ENCODE data around the gene PKHD1.
"Not testable (repeated sequence)": the region's sequence is repeated elsewhere in the genome, so short reads cannot be mapped to it uniquely, and the experiment has no call there.

Gene PKHD1

DNA sequence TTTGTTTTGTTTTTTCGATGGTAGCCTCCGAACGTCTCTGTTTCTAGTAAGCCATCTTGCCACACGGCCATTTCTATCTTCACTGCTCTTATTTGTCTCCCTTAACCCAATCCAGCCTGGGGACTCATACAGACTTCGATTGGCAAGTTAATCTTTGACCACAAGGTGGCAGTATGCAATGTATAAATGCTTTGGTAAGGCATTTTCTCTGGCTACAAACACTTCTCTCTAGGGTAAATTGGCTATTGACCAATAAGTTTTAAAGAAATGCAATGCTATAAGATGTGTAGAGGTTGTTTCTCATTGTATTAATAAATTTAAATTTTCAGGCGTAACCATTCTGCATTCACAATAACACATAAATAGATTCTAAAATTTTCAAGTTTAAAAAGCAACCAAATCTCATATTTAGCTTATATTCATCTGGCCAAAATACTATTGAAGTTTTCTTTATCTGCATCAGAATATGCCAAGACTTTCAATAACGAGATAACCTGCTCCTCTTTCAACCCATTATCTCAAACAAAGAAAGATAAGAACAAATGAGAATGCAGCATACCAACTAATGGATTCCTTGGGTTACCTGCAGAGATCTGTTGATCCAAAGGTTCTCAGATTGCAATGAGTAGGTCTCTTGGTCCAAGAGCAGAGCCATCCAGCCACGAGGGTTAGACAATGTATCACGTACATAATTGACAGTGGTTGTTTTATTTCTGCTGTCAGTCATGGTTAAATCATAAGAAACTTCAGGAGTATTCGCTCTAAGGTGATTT, 231.9 kb downstream of the PKHD1 start:
- peak; percentile 51 for DNase-seq (ENCODE audit: low spot score)

GRCh38 chr6:51854876-51855275, 232.5 kb downstream of the PKHD1 start:
- peak; percentile 49 for DNase-seq (ENCODE audit: low spot score)

DNA sequence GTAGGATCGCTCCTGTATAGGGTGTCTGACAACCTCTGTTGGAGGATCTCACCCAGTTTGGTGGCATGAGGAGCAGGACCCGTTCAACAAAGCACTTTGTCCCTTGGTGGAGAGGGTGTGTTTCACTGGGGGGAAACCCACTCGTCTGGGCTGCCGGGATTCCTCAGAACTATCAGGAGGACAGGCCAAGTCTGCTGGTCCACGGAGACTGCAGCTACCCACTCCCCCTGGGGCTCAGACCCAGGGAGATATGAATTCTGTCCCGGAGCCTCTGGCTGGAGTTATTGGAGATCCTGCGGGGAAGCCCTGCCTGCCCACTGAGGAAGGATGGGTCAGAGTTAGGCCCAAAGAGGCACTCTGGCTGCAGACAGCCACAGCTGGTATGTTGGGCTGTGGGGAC, 233.1 kb downstream of the PKHD1 start:
- DNase-seq (ENCODE audit: low spot score): no peak

DNA sequence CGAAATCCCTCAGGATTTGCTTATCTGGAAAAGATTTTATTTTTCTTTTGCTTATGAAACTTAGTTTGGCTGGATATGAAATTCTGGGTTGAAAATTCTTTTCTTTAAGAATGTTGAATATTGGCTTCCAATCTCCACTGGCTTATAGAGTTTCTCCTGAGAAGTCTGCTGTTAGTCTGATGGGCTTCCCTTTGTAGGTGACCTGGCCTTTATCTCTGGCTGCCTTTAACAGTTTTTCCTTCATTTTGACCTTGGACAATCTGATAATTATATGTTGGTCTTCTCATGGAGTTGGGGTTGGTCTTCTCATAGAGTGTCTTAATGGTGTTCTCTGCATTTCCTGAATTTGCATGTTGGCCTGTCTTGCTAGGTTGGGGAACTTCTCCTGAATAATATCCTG, 234.3 kb downstream of the PKHD1 start:
- DNase-seq (ENCODE audit: low spot score): not testable (repeated sequence)

DNA sequence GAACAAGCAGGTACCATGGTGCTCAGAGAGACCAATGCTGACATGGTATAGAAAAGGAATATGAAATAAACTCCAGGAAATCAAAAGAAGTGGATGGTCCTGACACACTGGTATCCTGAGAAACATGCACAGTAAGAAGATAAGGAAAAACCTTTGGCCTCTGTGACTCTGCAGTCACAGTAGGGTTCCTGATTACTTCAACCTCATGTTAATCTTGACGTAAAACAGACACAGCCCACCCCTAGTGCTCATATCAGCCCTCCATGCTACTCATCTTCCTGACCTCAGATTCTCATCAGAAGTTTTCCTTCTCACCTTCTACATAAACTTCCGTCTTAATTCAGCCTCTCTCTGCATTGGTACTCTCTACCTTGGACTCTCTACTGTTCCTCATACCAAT, 240.9 kb downstream of the PKHD1 start:
- DNase-seq (ENCODE audit: low spot score): no peak

DNA sequence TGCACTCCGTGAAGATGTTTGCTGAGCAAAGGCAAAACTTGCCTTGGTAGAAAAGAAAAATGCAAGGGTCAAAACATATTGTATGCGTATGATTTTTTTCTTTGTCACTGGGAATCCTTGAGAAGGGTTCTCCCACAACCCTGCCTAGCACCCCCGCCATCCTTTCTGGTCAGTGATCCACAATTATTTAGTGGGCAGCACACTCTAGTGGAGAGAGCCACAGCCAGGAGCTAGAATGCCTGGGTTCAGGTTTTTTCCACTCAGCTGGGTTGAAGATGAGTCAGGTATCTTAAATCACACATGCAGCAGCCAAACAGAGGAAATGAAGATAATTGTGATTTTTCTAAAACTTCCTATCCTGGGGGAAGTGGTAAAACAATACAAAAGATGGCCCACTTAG, 243.1 kb downstream of the PKHD1 start:
- peak; percentile 63 for DNase-seq (ENCODE audit: low spot score)

DNA sequence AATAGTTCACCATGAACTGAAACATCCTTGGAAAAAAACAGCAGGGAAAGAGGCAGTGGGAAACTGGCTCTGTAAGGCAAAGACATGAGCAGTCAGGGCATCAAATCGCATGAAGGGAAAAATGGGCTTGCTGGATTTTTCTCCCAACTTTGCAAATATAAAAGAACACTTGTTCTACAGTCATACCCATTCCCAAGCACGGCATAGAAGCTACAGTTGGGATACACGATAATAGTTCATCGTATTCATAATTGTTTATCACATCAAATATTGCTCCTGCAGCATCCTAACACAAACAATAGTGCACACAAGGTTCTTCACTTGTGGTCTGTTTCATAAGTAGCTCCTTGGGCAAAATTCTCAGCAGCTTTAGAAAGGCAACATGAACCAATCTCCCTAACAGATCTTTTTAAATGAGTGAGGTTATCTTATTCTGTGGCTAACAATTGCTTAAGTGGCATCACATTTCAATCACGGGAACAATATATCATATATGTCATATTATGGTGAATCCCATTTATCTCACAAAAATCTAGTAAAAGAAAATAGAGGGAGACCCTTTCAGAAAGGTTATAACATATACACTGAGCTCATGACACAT, 243.9 kb downstream of the PKHD1 start:
- no peak for DNase-seq (ENCODE audit: low spot score)

DNA sequence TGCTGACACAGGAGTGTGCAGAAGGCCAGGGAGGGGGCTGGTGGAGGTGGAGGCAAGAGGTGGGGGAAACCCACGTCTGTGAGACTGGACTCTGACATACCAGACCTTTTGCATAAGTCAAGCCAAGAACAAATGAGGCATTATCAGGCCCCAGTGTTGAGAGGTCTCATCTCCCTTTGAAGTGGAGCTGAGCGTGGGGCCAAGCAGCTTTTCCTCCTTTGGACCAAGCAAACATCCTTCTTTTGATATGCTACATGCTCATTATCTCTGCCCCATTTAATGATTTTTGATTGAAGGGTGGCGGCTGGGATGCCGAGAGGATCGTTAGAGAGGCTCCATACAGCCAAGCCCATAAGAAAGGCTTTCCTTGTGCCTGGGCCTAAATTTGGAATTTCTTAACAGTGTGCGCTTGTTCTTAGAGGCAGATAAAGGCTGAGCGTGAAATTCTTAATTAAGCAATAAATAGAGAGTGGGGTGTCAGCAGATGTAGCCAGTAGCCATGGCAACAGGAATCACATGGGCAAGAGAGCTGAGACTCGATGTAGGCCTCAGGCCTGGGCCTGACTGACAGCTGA, 244.5 kb downstream of the PKHD1 start:
- DNase-seq (ENCODE audit: low spot score): peak; percentile 87

DNA sequence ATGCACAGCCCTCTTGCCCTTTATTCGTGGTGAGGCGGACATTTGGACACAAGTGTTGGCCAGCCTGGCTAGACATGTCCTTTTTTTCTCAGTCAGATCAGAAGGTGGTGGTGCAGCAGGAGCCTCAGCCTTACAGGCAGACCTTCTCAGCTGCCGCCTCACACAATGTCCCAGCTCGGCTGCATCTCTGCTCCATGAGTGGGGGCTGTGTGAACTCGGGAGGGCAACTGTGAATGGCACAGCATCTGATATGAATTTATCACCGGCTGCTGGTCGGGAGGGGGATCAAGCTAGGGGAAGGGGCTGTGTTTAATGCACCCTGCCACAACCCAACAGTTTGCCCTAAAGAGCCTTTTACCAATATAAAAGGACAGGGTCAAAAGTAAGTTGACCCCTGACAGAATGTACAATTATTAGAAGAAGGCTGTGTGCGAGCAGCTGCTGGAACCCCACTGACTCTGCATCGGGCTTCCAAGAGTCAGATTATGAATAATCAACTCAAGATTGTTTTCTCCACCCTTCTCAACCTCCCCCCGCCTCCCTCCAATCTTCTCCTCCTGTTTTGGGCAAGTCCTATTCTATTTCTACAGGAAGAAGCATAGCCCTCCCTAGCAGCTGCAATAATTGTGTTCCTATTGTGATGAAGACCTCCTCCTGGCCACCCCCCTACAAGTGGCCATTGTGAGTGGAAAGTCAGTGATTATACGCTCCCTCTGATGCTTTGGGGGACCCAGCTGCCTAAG, 245.2 kb downstream of the PKHD1 start:
- peak; percentile 70 for DNase-seq (ENCODE audit: low spot score)

DNA sequence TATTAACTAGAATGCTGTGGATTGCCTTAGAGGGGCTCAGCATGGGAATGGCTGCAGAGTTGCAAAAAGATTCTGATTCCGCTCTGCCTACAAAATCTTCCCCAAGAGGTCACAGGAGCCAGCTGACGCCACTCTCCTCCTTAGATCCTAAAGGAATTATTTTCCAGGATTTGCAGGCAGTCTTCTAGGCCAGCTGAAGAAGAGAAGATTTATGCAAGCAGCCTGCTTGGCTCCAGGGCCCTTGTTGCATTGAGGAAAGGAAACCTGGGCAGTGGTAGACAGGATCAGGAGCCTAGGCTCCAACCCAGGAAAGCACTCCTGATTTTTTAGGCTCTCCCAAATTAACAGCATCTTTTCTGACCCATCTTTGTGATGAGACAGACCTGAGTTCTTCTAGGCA, 245.8 kb downstream of the PKHD1 start:
- DNase-seq (ENCODE audit: low spot score): peak; percentile 63

DNA sequence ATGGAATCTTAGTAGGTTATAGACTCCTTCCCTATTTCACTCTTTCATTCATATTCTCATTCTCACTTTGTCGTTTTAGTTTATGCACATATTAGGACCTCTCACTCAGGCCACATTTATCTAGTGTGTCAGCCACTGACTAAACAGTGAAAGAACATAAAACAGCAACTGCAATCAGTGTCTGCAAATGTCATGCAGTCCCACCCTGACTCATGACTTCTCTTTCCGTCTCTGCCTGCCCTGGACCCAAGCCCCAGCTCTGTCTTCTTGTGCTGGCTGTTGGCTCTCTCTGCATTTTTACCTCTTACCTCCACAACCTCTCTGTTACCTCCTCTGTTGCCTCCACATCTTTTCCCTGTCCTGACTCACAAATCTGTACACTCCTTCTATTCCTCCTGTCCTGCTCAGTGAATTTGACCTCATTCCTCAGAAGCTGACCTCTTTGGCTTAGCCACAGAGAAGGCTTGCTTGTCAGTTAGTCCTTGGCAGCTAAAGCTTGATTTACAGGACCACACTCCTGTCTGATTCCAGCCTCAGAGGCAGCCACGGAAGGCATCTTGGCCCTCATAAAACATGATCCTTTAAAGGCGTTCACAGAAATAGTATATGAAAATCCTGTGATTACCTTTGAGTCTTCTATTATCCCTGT, 247.6 kb downstream of the PKHD1 start:
- DNase-seq (ENCODE audit: low spot score): no peak

DNA sequence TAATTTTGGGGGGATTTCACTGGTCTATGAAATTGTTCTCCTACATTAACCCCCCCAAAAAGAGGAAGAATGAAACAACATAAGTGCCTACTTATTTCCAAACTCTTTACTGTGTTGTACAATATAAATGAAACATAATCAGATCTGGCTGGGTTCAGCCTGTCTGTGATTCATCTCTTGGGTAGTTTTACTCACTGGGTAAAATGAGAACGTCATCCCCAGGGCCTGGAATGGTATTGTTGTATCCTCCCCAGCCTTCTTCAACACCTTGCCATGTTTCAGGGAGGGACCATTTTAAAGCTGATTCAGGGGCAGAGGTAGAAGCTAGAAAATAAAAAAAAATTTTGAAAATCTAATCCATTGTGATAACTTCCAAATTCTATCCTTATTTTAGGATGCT, 256.7 kb downstream of the PKHD1 start:
- no peak for DNase-seq (ENCODE audit: low spot score)

GRCh38 chr6:51827580-51827979, 259.8 kb downstream of the PKHD1 start:
- no peak for DNase-seq (ENCODE audit: low spot score)

DNA sequence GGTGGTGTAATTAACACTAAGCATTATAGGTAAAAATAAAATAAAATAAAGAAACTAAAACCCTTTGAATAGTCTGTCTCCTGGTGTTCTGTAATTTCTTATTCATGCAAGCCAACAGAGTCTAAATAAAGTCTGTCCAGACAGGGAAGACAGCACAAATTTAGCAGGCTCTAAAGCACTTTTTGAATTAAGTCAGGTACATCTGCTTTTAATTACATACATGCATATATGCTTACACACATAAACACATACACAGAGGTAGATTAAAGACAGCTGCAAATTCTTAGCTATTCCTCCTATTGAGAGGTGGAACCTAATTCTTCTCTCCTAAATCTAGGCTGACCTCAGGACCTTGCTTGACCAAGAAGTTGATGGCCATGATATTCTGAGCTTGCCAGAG, 262.5 kb downstream of the PKHD1 start:
- no peak for DNase-seq (ENCODE audit: low spot score)

DNA sequence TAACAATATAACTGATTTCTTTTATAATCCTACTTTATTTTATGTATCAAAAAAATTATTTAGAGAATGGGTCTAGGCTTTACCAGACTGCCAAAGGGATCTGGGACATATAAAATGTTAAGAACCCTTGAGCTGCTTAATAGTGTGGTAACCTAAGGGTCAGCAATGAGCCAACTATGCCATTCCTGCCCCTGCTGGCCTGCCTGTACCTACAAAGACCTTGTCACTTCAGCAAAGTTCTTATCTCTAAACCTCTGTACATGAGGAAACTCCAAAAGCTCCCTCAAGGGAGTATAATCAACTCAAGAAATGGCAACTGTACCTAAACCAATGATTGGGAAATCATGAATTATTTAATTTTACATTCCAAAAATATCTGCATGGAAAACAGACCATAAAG, 266.9 kb downstream of the PKHD1 start:
- DNase-seq (ENCODE audit: low spot score): no peak

- no peak for DNase-seq (ENCODE audit: low spot score)
These were observed 268.8 kb downstream of the PKHD1 start for GRCh38 chr6:51818520-51819022.

- DNase-seq (ENCODE audit: low spot score): no peak
These were observed 269.6 kb downstream of the PKHD1 start for GRCh38 chr6:51817832-51818231.

DNA sequence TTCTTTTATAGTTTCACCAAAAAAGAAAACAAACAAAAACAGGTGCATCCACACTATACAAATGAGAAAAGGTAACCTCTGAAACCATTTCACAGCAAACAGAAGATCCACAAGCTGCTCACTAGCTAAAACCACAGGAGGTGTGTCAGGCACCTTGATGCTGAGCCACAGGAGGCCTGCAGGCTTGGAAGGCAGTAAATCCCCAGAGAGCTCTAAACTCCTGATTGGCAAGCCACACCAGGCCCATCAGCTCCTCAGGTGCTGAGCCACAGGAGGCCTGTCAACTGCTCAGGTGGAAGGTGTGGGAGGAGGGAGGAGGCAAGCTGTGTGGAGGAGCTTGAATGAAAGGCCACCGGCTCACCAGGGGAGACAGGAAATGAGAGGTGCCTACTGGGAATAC, 273.0 kb downstream of the PKHD1 start:
- no peak for DNase-seq (ENCODE audit: low spot score)

DNA sequence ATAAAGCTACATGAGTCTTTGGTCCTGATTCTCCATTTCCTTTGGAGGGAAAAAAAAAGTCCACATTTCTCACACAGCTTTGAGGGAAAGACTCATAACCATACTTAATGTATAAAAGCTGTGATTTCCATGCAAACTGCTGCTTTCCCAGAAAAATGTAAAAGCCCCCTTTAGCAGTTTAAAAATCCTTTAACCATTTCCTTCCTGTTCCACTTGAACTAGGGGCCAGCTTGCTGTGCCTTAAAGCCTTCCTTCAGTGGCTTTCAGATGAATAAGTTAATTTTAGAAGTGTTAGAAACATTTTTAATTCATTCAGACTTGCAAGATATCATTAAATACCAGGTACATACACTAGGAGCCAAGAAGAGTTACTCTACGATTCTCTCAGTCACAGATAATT, 273.5 kb downstream of the PKHD1 start:
- DNase-seq (ENCODE audit: low spot score): no peak

DNA sequence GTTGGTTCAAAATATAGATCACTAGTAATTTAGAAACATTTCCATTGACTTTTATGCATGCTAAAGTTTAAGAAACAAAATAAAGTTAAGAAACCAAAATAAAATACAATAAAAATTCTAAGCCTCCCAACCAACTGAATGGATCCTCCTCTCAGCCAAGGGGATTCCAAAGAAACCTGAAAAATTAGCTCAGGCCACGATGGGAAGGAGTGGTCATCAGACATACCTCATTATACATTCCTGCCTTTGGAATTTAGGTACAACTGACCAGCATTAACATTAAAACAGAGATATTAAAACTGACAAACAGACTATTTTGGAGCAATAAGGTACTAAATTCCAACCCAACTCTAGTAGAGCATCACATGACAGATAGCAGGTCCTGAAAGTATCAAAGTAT, 275.2 kb downstream of the PKHD1 start:
- DNase-seq (ENCODE audit: low spot score): no peak

GRCh38 chr6:51805517-51805916, 281.9 kb downstream of the PKHD1 start:
- no peak for DNase-seq (ENCODE audit: low spot score)

GRCh38 chr6:51800603-51801002, 286.8 kb downstream of the PKHD1 start:
- no peak for DNase-seq (ENCODE audit: low spot score)
